Naive thymus-derived CD8-positive, alpha-beta T cell (primary cell): ENCODE results near the gene CAMTA1. TPM values are rescaled to one million over a fixed set of nuclear protein-coding genes. Genes with fewer than 3 reads are reported as not detected.

Experiments used
- ATAC-seq, 2 donors: fragments of 150-1000 bp; cut with Tn5 transposase in 1 of 2; sonication (Bioruptor Pico), chemical (Tn5 transposase) in 1 of 2; 1 replicate in 1 of 2; 2 replicates in 1 of 2; pipeline ENCODE4 v1.10.0; 2021; ENCODE audit warnings: mild to moderate bottlenecking in 2 of 2, moderate library complexity in 2 of 2
- POLR2A ChIA-PET: fragments of 350-600 bp; sonication (Branson Sonifier 250); formaldehyde crosslinking; loops from one replicate; lab custom pipeline; 2021; ENCODE audit warnings: antibody characterized with exemption; lab: Charles Lee
- DNase-seq, 10 donors: peaks; one replicate each; pipeline versions ENCODE4 v3.0.0 to v3.0.0-alpha.2; 2020 to 2022
- H3K27ac Mint-ChIP-seq, 10 donors: one replicate each; pipeline ENCODE4 v1.8.0; 2020 to 2022; ENCODE audit warnings: mild to moderate bottlenecking in 10 of 10, mixed read lengths in 10 of 10, moderate library complexity in 4 of 10, inconsistent platforms in 1 of 10
- H3K27me3 Mint-ChIP-seq, 5 donors: one replicate each; pipeline ENCODE4 v1.8.0; 2021 to 2022; ENCODE audit warnings: mixed read lengths in 5 of 5
- H3K36me3 Mint-ChIP-seq, 3 donors: one replicate each; pipeline ENCODE4 v1.8.0; 2020 to 2022; ENCODE audit warnings: mixed read lengths in 3 of 3, mild to moderate bottlenecking in 2 of 3, inconsistent platforms in 1 of 3
- H3K4me1 Mint-ChIP-seq, 4 donors: one replicate each; pipeline ENCODE4 v1.8.0; 2021 to 2022; ENCODE audit warnings: mixed read lengths in 4 of 4
- H3K4me3 Mint-ChIP-seq, 10 donors: one replicate each; pipeline ENCODE4 v1.8.0; 2020 to 2022; ENCODE audit warnings: mild to moderate bottlenecking in 10 of 10, mixed read lengths in 10 of 10, moderate library complexity in 6 of 10, inconsistent platforms in 1 of 10
- H3K9me3 Mint-ChIP-seq, 9 donors: one replicate each; pipeline ENCODE4 v1.8.0; 2020 to 2022; ENCODE audit warnings: mixed read lengths in 9 of 9, mild to moderate bottlenecking in 3 of 9, inconsistent platforms in 1 of 9, moderate library complexity in 1 of 9
- polyA plus RNA-seq, 3 donors: library from polyadenylated mRNA; unstranded; fragments of 300-500 nt; fragmentation: Illumina TruSeq; gene quantifications; one replicate each; pipeline ENCODE4 v1.2.3, GENCODE V29; 2021
- total RNA-seq, 8 experiments: library from RNA in 2 of 8; stranded (reverse) in 2 of 8; gene quantifications; one replicate each; pipeline ENCODE4 v1.2.3 and lab custom pipeline; 2021 to 2026

CAMTA1 gene
- total and polyA plus RNA-seq, 5 experiments from 2014 or later = 32.6 to 78.3 (median 47.3) TPM

- Mint-ChIP-seq H3K36me3 (no peaks in the 10 kb centered on the region), H3K9me3 (no peaks in the 10 kb centered on the region), H3K27me3 (peaks cover 0 to 7% (median 1%) of the 10 kb centered on the region in 5 donors), H3K4me1 (peaks cover 4 to 30% (median 24%) of the 10 kb centered on the region in 4 donors), H3K4me3 (peak overlapping the region in 2 of 10 donors; percentile 11 to 41), H3K27ac (no peak overlapping the region)
- ATAC-seq (no peak), DNase-seq (no peak)
- POLR2A ChIA-PET = interaction anchor here (2.1 kb wide), 1 partner anchor 87 kb away, joined by 7 read pairs; no protein-coding TSS in a partner anchor
These were observed 968.4 kb downstream of the CAMTA1 start for GRCh38 chr1:7753641-7754040.

DNA sequence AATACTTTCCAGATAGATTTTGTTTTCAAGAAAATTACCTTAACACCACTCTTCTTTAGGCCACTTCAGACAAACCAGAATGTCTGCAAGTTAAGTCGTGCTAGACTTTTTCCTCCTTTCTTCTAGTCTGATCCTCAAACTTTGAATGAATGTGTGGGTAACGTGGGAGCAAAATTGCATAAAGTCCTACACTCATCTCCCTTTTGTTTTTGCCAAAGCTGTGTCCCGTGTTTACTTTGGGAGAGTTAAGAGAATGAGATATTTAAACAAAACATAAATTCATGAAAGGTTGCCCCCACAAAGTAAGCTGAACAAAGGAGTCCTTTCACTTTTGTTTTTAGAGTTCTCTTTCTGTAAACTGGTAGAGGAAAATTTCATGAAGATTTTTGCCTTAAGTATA, 969.0 kb downstream of the CAMTA1 start:
- POLR2A ChIA-PET = interaction anchor here (2.1 kb wide), 1 partner anchor 87 kb away, joined by 7 read pairs; no protein-coding TSS in a partner anchor
- peaks cover 0 to 7% (median 1%) of the 10 kb centered on the region in 5 donors for H3K27me3 Mint-ChIP-seq
- ATAC-seq (no peak), DNase-seq (no peak)
- H3K27ac Mint-ChIP-seq = peak overlapping the region in 1 of 10 donors; percentile 45
- H3K4me3 Mint-ChIP-seq = peak overlapping the region in 3 of 10 donors; percentile 7 to 41 (median 11)
- no peaks in the 10 kb centered on the region for H3K36me3 Mint-ChIP-seq
- peaks cover 4 to 28% (median 24%) of the 10 kb centered on the region in 4 donors for H3K4me1 Mint-ChIP-seq
- H3K9me3 Mint-ChIP-seq = no peaks in the 10 kb centered on the region

GRCh38 chr1:7755448-7755847, 970.2 kb downstream of the CAMTA1 start:
- no peak overlapping the region for H3K4me3 Mint-ChIP-seq
- no peak overlapping the region for H3K27ac Mint-ChIP-seq
- H3K36me3 Mint-ChIP-seq = no peaks in the 10 kb centered on the region
- H3K4me1 Mint-ChIP-seq = peaks cover 4 to 28% (median 24%) of the 10 kb centered on the region in 4 donors
- no peaks in the 10 kb centered on the region for H3K9me3 Mint-ChIP-seq
- ATAC-seq (no peak), DNase-seq (no peak)
- H3K27me3 Mint-ChIP-seq = peaks cover 0 to 7% (median 1%) of the 10 kb centered on the region in 5 donors
- POLR2A ChIA-PET = no interaction called here

DNA sequence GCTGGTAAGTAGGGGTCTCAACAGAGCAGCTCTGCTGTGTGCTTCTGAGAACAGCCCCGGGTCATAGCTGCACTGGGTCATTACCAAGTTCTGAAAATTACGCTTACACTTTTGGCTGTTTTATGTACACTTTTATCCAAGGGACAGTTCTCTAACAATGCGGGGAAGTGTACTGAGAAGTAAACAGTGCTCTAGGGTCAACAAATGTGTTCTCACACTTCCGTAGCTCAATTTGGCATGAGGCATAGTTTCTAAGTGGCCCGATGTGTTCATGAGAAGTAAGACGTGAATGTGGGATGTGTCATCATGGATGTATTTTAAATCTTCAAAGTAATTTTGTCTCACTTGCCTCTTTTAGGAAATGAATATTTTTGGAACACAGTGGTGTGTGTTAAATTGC, 975.0 kb downstream of the CAMTA1 start:
- Mint-ChIP-seq H3K36me3 (no peaks in the 10 kb centered on the region), H3K4me1 (no peaks in the 10 kb centered on the region), H3K27ac (no peak overlapping the region), H3K4me3 (no peak overlapping the region), H3K27me3 (peaks cover 0 to 6% (median 2%) of the 10 kb centered on the region in 5 donors), H3K9me3 (no peaks in the 10 kb centered on the region)
- POLR2A ChIA-PET = no interaction called here
- no peak for ATAC-seq
- DNase-seq = no peak

- H3K27me3 Mint-ChIP-seq = peaks cover 0 to 3% (median 2%) of the 10 kb centered on the region in 5 donors
- ATAC-seq (no peak), DNase-seq (no peak)
- no peak overlapping the region for H3K4me3 Mint-ChIP-seq
- POLR2A ChIA-PET = no interaction called here
- no peaks in the 10 kb centered on the region for H3K9me3 Mint-ChIP-seq
- H3K4me1 Mint-ChIP-seq = no peaks in the 10 kb centered on the region
- H3K36me3 Mint-ChIP-seq = no peaks in the 10 kb centered on the region
- no peak overlapping the region for H3K27ac Mint-ChIP-seq
These were observed 975.8 kb downstream of the CAMTA1 start for GRCh38 chr1:7761103-7761502.

- no peaks in the 10 kb centered on the region for H3K36me3 Mint-ChIP-seq
- H3K27me3 Mint-ChIP-seq = peaks cover 5 to 9% (median 6%) of the 10 kb centered on the region in 5 donors
- ATAC-seq (no peak), DNase-seq (no peak)
- no peaks in the 10 kb centered on the region for H3K9me3 Mint-ChIP-seq
- no peak overlapping the region for H3K4me3 Mint-ChIP-seq
- POLR2A ChIA-PET = no interaction called here
- peaks cover 6 to 17% (median 14%) of the 10 kb centered on the region in 4 donors for H3K4me1 Mint-ChIP-seq
- no peak overlapping the region for H3K27ac Mint-ChIP-seq
These were observed 981.9 kb downstream of the CAMTA1 start for GRCh38 chr1:7767176-7767575.

GRCh38 chr1:7768583-7768982, 983.3 kb downstream of the CAMTA1 start:
- H3K4me1 Mint-ChIP-seq = peaks cover 10 to 31% (median 27%) of the 10 kb centered on the region in 4 donors
- no peak for ATAC-seq
- H3K27me3 Mint-ChIP-seq = peaks cover 4 to 9% (median 5%) of the 10 kb centered on the region in 5 donors
- no peaks in the 10 kb centered on the region for H3K9me3 Mint-ChIP-seq
- peaks cover 0 to 7% (median 0%) of the 10 kb centered on the region in 3 donors for H3K36me3 Mint-ChIP-seq
- DNase-seq = no peak
- no peak overlapping the region for H3K4me3 Mint-ChIP-seq
- POLR2A ChIA-PET = no interaction called here
- H3K27ac Mint-ChIP-seq = no peak overlapping the region

GRCh38 chr1:7769673-7770412, 984.6 kb downstream of the CAMTA1 start:
- Mint-ChIP-seq H3K9me3 (no peaks in the 10 kb centered on the region), H3K4me1 (peaks cover 14 to 42% (median 36%) of the 10 kb centered on the region in 4 donors), H3K4me3 (peak overlapping the region in 7 of 10 donors; percentile 15 to 88 (median 34)), H3K27me3 (peaks cover 4 to 9% (median 5%) of the 10 kb centered on the region in 5 donors), H3K36me3 (peaks cover 0 to 19% (median 0%) of the 10 kb centered on the region in 3 donors), H3K27ac (peak overlapping the region in 2 of 10 donors; percentile 3 to 44)
- ATAC-seq (no peak), DNase-seq (no peak)
- POLR2A ChIA-PET = no interaction called here

- Mint-ChIP-seq H3K27me3 (peaks cover 4 to 9% (median 4%) of the 10 kb centered on the region in 5 donors), H3K27ac (peak overlapping the region in 9 of 10 donors; percentile 6 to 92 (median 84)), H3K4me1 (peaks cover 15 to 46% (median 38%) of the 10 kb centered on the region in 4 donors), H3K4me3 (peak overlapping the region; percentile 78 to 92 (median 86)), H3K9me3 (no peaks in the 10 kb centered on the region), H3K36me3 (peaks cover 0 to 25% (median 0%) of the 10 kb centered on the region in 3 donors)
- ATAC-seq (peak in 1 of 2 donors; percentile 30), DNase-seq (no peak)
- POLR2A ChIA-PET = interaction anchor here (1.3 to 1.5 kb wide), 2 partner anchors 12 to 13 kb away, joined by 5 to 7 read pairs; partner anchors contain the start of gene PER3
These were observed 985.4 kb downstream of the CAMTA1 start for GRCh38 chr1:7770669-7770996.

GRCh38 chr1:7770997-7771822, 986.0 kb downstream of the CAMTA1 start, which contains the start of gene VAMP3:
VAMP3 (plus strand) TSS chr1:7771296; CDS start chr1:7771384, 88 bp downstream.
- peak; percentile 89 to 95 for ATAC-seq
- Mint-ChIP-seq H3K4me1 (peaks cover 15 to 49% (median 40%) of the 10 kb centered on the region in 4 donors), H3K9me3 (no peaks in the 10 kb centered on the region)

GRCh38 chr1:7771823-7772299, 986.6 kb downstream of the CAMTA1 start:
- Mint-ChIP-seq H3K27me3 (peaks cover 0 to 9% (median 0%) of the 10 kb centered on the region in 5 donors), H3K27ac (peak overlapping the region; percentile 26 to 91 (median 84)), H3K36me3 (peaks cover 0 to 36% (median 3%) of the 10 kb centered on the region in 3 donors), H3K4me3 (peak overlapping the region; percentile 80 to 94 (median 84)), H3K9me3 (no peaks in the 10 kb centered on the region), H3K4me1 (peaks cover 15 to 49% (median 40%) of the 10 kb centered on the region in 4 donors)
- DNase-seq = peak in 1 of 10 donors; percentile 10
- peak in 1 of 2 donors; percentile 6 for ATAC-seq
- POLR2A ChIA-PET = interaction anchor here (1.0 to 1.5 kb wide), 4 partner anchors 10 to 91 kb away, joined by 3 to 7 read pairs (median 5); partner anchors contain the start of gene PER3

More at GRCh38 chr1:7770997-7771822, 986.0 kb downstream of the CAMTA1 start, which contains the start of gene VAMP3:
- H3K27me3 Mint-ChIP-seq = peaks cover 3 to 9% (median 4%) of the 10 kb centered on the region in 5 donors
- H3K4me3 Mint-ChIP-seq = peak within 1 kb of the TSS; percentile 81 to 94 (median 89)
- peak within 1 kb of the TSS; percentile 26 to 92 (median 86) for H3K27ac Mint-ChIP-seq
- H3K36me3 Mint-ChIP-seq = peaks cover 0 to 30% (median 0%) of the 10 kb centered on the region in 3 donors
- POLR2A ChIA-PET = interaction anchor here (1.0 to 1.5 kb wide), 4 partner anchors 11 to 91 kb away, joined by 3 to 7 read pairs (median 5); partner anchors contain the start of gene PER3
- peak; percentile 69 to 91 (median 81) for DNase-seq

GRCh38 chr1:7777591-7777990, 992.3 kb downstream of the CAMTA1 start:
- H3K4me3 Mint-ChIP-seq = no peak overlapping the region
- no peak for ATAC-seq
- H3K27me3 Mint-ChIP-seq = no peaks in the 10 kb centered on the region
- no peak for DNase-seq
- no peak overlapping the region for H3K27ac Mint-ChIP-seq
- H3K36me3 Mint-ChIP-seq = peaks cover 0 to 65% (median 3%) of the 10 kb centered on the region in 3 donors
- POLR2A ChIA-PET = no interaction called here
- peaks cover 18 to 47% (median 39%) of the 10 kb centered on the region in 4 donors for H3K4me1 Mint-ChIP-seq
- H3K9me3 Mint-ChIP-seq = no peaks in the 10 kb centered on the region
